DND-41 (cell line): ENCODE data around the gene TUBA4B.

ENCODE experiments used
- CTCF ChIP-seq: IDR thresholded peaks from 2 replicates; pipeline ENCODE4 v1.5.1; 2012; ENCODE audit warnings: borderline replicate concordance, low read length, moderate library complexity, mild to moderate bottlenecking; ENCODE audit not compliant: poor library complexity, severe bottlenecking; ENCODE audit errors: extremely low read depth
- EZH2 ChIP-seq: IDR thresholded peaks from 3 replicates; pipeline ENCODE4 v1.6.1; 2012; ENCODE audit warnings: borderline replicate concordance, low read depth, mild to moderate bottlenecking, moderate library complexity, low read length, inconsistent platforms; ENCODE audit not compliant: severe bottlenecking

GRCh38 chr2:219293736-219294231 is 40.7 kb downstream of the TUBA4B start:
- TF ChIP-seq CTCF (no peak), EZH2 (no peak)
